ENCODE data around the gene UPK1A.

The UPK1A gene

GRCh38 chr19:35666251-35666913 is at the start of gene UPK1A:
Gene UPK1A (plus strand): TSS chr19:35666517. CDS start chr19:35666813, 296 bp downstream.
- no peak for TF ChIP-seq CTCF (IDR thresholded peaks at IDR 0.05)

- TF ChIP-seq CTCF (IDR thresholded peaks at IDR 0.05), result no peak
Measured at GRCh38 chr19:35618857-35619256, 47.5 kb upstream of the UPK1A start.

- TF ChIP-seq CTCF (IDR thresholded peaks at IDR 0.05), result no peak
Measured at GRCh38 chr19:35619290-35619923, 46.9 kb upstream of the UPK1A start.

GRCh38 chr19:35620001-35620400 is 46.3 kb upstream of the UPK1A start:
- no peak for TF ChIP-seq CTCF (IDR thresholded peaks at IDR 0.05)

- no peak for TF ChIP-seq CTCF (IDR thresholded peaks at IDR 0.05)
Measured at GRCh38 chr19:35621708-35622107, 44.6 kb upstream of the UPK1A start.

GRCh38 chr19:35622750-35623149 is 43.6 kb upstream of the UPK1A start:
- no peak for TF ChIP-seq CTCF (IDR thresholded peaks at IDR 0.05)

GRCh38 chr19:35623327-35624010 is 42.8 kb upstream of the UPK1A start:
- no peak for TF ChIP-seq CTCF (IDR thresholded peaks at IDR 0.05)

All from LNCAP (cell line).